GM12864 (cell line): ENCODE results near the gene RFX6.
"Not testable (repeated sequence)": the region's sequence is repeated elsewhere in the genome, so short reads cannot be mapped to it uniquely, and the experiment has no call there.

ENCODE experiments used
- DNase-seq: peaks from one replicate; pipeline ENCODE4 v3.0.0-alpha.2; 2011; ENCODE audit warnings: low read depth
- H3K4me3 ChIP-seq: 2 replicates; pipeline ENCODE4 v1.5.1; 2011; ENCODE audit warnings: mild to moderate bottlenecking, low read depth, low read length, control low read depth
- CTCF ChIP-seq: IDR thresholded peaks from 2 replicates; pipeline ENCODE4 v1.5.1; 2011; ENCODE audit warnings: low read depth, mild to moderate bottlenecking, moderate library complexity, low read length, control low read depth, inconsistent platforms; ENCODE audit errors: missing control alignments

RFX6 gene

GRCh38 chr6:116876635-116877611 lies at the start of gene RFX6:
RFX6 (plus strand) TSS chr6:116877242; CDS start chr6:116877276, 34 bp downstream.
- no peak within 1 kb of the TSS for H3K4me3 ChIP-seq
- DNase-seq: no peak
- no peak for TF ChIP-seq CTCF

- no peak for DNase-seq
- no peak for TF ChIP-seq CTCF
- no peak overlapping the region for H3K4me3 ChIP-seq
These were observed 49.3 kb upstream of the RFX6 start for GRCh38 chr6:116827561-116828240.

GRCh38 chr6:116828983-116829382 lies 48.1 kb upstream of the RFX6 start, which contains the start of gene GPRC6A:
GPRC6A (minus strand) TSS chr6:116829083; CDS start chr6:116829013, 70 bp downstream.
- no peak for DNase-seq
- H3K4me3 ChIP-seq: no peak within 1 kb of the TSS

GRCh38 chr6:116834526-116834925 lies 42.5 kb upstream of the RFX6 start:
- not testable (repeated sequence) for H3K4me3 ChIP-seq, DNase-seq

More at GRCh38 chr6:116828983-116829382, 48.1 kb upstream of the RFX6 start, which contains the start of gene GPRC6A:
- no peak for TF ChIP-seq CTCF

- no peak for DNase-seq
- no peak overlapping the region for H3K4me3 ChIP-seq
- no peak for TF ChIP-seq CTCF
These were observed 40.3 kb upstream of the RFX6 start for GRCh38 chr6:116836606-116837342.

- TF ChIP-seq CTCF: no peak
- no peak for DNase-seq
- H3K4me3 ChIP-seq: no peak overlapping the region
These were observed 37.0 kb upstream of the RFX6 start for GRCh38 chr6:116840091-116840490.

GRCh38 chr6:116842459-116842858 lies 34.6 kb upstream of the RFX6 start:
- no peak for DNase-seq
- no peak for TF ChIP-seq CTCF
- H3K4me3 ChIP-seq: no peak overlapping the region
